SJSA1 (cell line): ENCODE measurements around the gene ANAPC2. TPM values are rescaled to one million over a fixed set of nuclear protein-coding genes. Genes with fewer than 3 reads are reported as not detected.

ENCODE experiments used
- DNase-seq, 2 experiments: peaks; one replicate each; pipeline ENCODE4 v3.0.0-alpha.2; 2015 to 2020; ENCODE audit warnings: low spot score in 2 of 2, low read depth in 1 of 2
- H3K27ac ChIP-seq: fragments of 250-450 bp; sonication (Bioruptor Pico); 2 replicates; pipeline ENCODE4 v1.5.1; 2020; ENCODE audit warnings: mild to moderate bottlenecking, moderate library complexity
- H3K27me3 ChIP-seq: fragments of 250-450 bp; sonication (Bioruptor Pico); replicated peaks from 2 replicates; pipeline ENCODE4 v1.5.1; 2020; ENCODE audit warnings: mild to moderate bottlenecking, moderate library complexity
- H3K36me3 ChIP-seq: fragments of 250-450 bp; sonication (Bioruptor Pico); 2 replicates; pipeline ENCODE4 v1.5.1; 2020; ENCODE audit warnings: mild to moderate bottlenecking
- H3K4me1 ChIP-seq: fragments of 250-450 bp; sonication (Bioruptor Pico); replicated peaks from 2 replicates; pipeline ENCODE4 v1.6.1; 2021; ENCODE audit warnings: mild to moderate bottlenecking
- H3K4me3 ChIP-seq: fragments of 250-450 bp; sonication (Bioruptor Pico); 2 replicates; pipeline ENCODE4 v1.5.1; 2020; ENCODE audit warnings: mild to moderate bottlenecking
- H3K9me3 ChIP-seq: fragments of 250-450 bp; sonication (Bioruptor Pico); replicated peaks from 2 replicates; pipeline ENCODE4 v1.5.1; 2020; ENCODE audit warnings: mild to moderate bottlenecking
- total RNA-seq: library from RNA; depleted of rRNA; stranded (reverse); fragments of >200 nt; shearing (Covaris generic); gene quantifications from 2 replicates; pipeline ENCODE4 v1.2.3, GENCODE V29; 2014

ANAPC2 gene
- total RNA-seq, 1 experiment from 2014 or later, result 13.7 TPM

DNA sequence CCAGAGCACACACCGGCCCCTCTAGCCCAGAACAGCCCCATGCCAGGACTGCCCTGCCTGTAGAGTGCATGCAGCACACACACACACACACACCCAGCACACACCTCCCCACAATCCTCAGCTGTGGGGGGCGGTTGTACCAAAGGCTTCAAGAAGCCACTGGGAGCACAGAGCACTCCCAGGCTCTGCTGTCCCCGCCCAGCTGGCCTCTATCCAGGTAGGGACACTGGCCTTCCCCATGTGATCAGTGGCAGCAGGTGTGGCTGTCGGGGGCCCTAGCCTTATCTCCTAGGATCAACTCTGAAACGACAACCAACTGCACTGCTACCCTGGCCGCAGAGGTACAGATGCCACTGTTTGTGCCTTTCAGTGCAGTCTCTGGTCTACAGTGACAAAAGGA is 2.0 kb downstream of the ANAPC2 start:
- Histone ChIP-seq H3K4me1 (peaks cover 25% of the 10 kb centered on the region), H3K9me3 (no peaks in the 10 kb centered on the region), H3K4me3 (no peak overlapping the region), H3K27ac (no peak overlapping the region), H3K36me3 (peaks cover 87% of the 10 kb centered on the region), H3K27me3 (no peaks in the 10 kb centered on the region)
- DNase-seq, result no peak

DNA sequence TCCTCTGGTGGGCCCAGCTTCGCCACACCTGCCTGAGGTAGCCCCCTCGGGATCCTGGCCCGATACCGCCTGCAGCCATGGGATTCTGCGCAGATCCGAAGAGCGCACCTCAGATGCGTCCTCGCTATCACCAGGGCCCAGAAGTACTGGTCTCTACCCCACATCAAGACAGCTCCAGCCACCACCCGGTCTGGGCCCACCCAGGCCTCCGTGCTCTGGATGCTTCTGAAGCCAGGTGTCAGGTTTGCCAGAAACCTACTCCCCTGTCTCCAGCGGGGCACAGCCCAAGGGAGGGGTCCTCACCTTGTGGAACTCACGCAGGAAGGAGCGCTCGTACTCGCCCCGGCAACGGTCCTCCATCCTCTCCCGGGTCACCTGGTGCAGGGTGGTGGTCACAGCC is 2.4 kb downstream of the ANAPC2 start:
- H3K4me3 ChIP-seq, result no peak overlapping the region
- H3K27me3 ChIP-seq, result no peaks in the 10 kb centered on the region
- H3K4me1 ChIP-seq, result peaks cover 25% of the 10 kb centered on the region
- H3K9me3 ChIP-seq, result no peaks in the 10 kb centered on the region
- peaks cover 87% of the 10 kb centered on the region for H3K36me3 ChIP-seq
- no peak overlapping the region for H3K27ac ChIP-seq
- no peak for DNase-seq

DNA sequence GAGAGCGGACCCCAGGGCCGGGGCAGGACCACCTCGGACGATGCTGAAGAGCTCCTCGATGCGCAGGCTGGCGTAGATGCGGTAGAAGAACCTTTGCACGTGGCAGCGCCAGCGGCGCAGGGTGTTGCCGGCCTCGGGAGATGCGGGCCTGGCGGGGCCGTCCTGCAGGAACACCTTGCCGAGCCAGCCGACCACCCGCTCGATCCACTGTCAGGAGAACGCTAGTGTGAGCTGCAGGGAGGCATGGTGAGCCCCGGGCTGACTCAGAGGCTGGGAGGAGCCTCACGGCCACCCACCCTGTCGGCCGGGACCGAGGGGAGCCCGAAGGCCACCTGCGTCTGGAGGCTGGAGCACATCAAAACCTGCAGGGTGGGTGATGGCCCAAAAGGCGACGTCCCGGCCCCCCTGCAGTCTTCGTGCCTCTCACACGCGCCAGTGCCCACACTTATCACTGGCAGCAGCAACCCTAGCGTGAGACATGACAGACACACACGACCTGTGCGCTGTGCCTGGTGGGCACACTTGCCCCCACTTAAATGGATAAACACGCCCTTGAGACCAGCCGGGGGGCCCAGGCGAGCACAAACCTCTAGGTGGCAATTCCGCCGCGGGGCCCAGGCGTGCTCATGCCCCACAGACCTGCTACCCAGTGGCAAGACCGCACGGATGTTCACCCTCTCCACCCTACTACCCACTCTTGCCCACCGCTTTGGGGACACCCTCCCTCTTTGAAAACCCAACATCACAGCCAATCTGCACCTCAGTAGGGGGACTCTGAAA is 3.3 kb downstream of the ANAPC2 start:
- H3K4me3 ChIP-seq, result no peak overlapping the region
- no peaks in the 10 kb centered on the region for H3K27me3 ChIP-seq
- no peaks in the 10 kb centered on the region for H3K9me3 ChIP-seq
- H3K36me3 ChIP-seq, result peaks cover 85% of the 10 kb centered on the region
- no peak for DNase-seq
- H3K4me1 ChIP-seq, result peaks cover 24% of the 10 kb centered on the region
- no peak overlapping the region for H3K27ac ChIP-seq

DNA sequence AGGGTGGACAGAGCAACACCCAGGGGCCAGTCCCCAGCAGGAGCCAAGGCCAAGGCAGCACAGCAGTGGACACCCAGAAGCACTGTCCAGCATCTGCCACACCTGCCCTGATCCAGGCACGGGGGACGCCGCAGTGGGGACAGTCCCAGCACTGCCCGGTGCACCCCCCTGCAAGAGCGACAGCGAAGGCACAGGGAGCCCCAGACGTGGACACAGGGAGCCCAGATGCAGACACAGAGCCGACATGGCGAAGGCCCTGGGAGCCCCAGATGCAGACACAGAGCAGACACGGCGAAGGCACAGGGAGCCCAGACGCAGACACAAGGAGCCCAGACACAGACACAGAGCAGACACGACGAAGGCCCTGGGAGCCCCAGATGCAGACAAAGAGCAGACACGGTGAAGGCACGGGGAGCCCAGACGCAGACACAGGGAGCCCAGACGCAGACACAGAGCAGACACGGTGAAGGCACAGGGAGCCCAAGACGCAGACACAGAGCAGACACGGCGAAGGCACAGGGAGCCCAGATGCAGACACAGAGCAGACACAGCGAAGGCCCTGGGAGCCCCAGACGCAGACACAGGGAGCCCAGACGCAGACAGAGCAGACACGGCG is 4.3 kb downstream of the ANAPC2 start:
- H3K27me3 ChIP-seq, result no peaks in the 10 kb centered on the region
- DNase-seq, result no peak
- peaks cover 80% of the 10 kb centered on the region for H3K36me3 ChIP-seq
- H3K4me3 ChIP-seq, result no peak overlapping the region
- peaks cover 14% of the 10 kb centered on the region for H3K4me1 ChIP-seq
- H3K9me3 ChIP-seq, result no peaks in the 10 kb centered on the region
- no peak overlapping the region for H3K27ac ChIP-seq

DNA sequence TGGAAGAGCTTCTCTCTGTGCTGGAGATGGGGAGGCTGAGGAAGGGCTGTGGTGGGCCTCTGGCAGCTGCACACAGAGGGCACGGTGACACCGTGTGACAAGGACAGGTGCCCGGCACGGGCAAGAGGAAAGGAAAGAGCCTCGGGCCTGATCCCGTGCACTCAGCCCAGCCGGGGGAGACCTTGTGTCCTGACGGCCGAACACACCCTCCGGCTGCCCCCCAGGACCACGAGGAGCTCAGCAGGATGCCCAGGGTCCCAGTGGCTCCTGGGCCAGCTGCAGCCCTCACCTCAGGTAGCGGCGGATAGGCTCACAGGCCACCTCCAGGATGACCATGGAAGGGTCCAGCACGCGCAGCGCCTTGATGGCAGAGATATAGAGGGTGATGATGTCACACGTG is 5.5 kb downstream of the ANAPC2 start:
- H3K36me3 ChIP-seq, result peaks cover 73% of the 10 kb centered on the region
- no peak for DNase-seq
- H3K4me1 ChIP-seq, result peaks cover 22% of the 10 kb centered on the region
- H3K4me3 ChIP-seq, result no peak overlapping the region
- no peaks in the 10 kb centered on the region for H3K27me3 ChIP-seq
- H3K27ac ChIP-seq, result no peak overlapping the region
- no peaks in the 10 kb centered on the region for H3K9me3 ChIP-seq

DNA sequence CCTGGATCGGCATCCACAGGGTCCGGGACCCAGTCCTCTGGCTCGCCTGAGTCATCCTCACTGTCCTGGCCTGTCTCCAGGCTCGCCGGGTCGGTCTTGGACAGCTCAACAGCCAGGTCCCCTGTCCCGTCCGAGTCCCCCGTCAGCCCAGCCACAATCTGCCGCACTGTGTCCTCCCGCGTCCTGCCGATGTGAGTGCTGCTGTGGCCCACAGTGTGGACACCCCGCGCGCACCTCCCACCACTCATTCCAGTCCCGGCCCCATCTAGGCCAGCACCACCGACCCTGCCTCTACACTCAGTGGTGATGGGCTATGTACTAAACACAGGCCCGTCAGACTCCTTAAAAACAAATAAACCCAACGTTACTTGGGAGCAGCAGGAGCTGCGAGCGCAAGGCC is 6.7 kb downstream of the ANAPC2 start:
- Histone ChIP-seq H3K27ac (no peak overlapping the region), H3K4me1 (peaks cover 10% of the 10 kb centered on the region), H3K9me3 (no peaks in the 10 kb centered on the region), H3K27me3 (no peaks in the 10 kb centered on the region), H3K36me3 (peaks cover 62% of the 10 kb centered on the region), H3K4me3 (no peak overlapping the region)
- no peak for DNase-seq

DNA sequence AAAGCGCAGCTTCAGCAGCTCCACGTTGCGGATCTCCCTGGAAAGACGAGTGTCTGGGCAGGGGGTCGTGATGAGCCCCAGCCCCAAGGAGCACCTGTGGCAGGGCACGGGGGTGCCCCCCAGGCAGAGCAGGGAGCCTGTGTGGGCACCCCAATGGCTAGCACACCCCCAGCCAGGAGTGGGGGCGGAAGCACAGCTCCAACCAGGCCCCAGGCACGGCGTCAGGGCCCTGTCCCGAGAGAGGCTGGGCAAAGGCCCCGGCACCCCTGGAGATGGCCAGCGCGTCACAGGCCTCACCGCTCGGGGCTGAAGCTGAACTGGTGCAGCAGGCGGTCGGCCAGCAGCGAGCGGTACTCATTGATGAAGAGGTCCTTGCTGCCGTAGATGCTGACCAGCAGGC is 7.9 kb downstream of the ANAPC2 start:
- peaks cover 50% of the 10 kb centered on the region for H3K36me3 ChIP-seq

DNA sequence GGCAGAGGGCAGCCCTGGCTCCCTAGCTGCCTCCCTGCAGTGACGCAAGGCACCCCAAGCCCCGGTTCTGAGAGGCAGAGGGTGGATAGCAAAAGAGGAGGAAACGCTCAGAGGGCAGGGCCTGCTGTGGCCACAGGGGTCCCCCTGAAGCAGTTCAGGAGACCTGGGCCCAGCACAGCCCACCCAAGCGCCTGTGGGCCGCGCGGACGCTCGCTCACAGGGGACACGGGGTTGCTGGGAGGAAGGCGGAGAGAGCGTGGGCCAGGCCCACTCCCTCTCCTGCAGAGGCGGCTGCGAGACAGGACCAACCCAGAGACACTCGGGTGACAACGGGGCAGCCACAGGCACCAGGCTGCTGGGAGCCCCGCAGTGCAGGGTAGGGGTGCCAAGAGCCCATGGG is 8.6 kb downstream of the ANAPC2 start:
- Histone ChIP-seq H3K27ac (no peak overlapping the region), H3K36me3 (peaks cover 44% of the 10 kb centered on the region), H3K9me3 (no peaks in the 10 kb centered on the region), H3K27me3 (no peaks in the 10 kb centered on the region), H3K4me3 (no peak overlapping the region), H3K4me1 (peaks cover 10% of the 10 kb centered on the region)
- DNase-seq, result no peak

More for the DNA sequence above, 7.9 kb downstream of the ANAPC2 start:
- Histone ChIP-seq H3K4me1 (peaks cover 10% of the 10 kb centered on the region), H3K9me3 (no peaks in the 10 kb centered on the region), H3K27me3 (no peaks in the 10 kb centered on the region), H3K27ac (no peak overlapping the region), H3K4me3 (no peak overlapping the region)
- no peak for DNase-seq

DNA sequence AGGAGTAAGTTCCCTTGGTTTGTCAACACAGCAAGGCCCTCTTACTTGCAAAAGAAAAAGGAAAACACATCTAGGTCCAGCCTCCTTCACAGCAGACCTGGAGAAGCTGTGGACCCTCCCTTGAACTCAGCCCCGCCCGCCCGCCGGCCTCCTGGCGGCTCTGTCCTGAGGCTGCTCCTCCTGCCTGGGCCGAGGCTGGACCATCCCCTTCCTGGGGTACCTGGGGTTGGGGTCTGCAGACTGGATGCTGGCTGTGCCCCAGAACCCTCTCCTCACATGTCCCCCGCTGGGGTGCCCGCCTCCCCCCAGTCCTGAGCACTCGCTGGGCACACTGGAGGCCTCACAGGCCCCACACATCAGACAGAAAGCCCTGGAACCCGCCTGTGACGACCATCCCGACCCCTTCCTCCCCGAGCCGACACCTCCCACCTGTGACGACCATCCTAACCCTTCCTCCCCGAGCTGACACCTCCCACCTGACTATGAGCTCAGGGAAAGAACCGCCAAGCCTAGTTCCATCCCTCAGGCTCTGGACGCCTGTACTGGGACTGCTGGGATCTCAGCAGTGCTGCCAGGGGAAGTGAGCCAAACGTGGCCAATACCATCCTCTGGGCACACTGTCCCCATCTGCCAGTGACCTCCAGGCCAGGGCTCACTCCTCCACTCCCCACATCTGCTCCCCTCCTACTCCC is 9.3 kb downstream of the ANAPC2 start:
- peaks cover 10% of the 10 kb centered on the region for H3K4me1 ChIP-seq
- H3K36me3 ChIP-seq, result peaks cover 44% of the 10 kb centered on the region
- H3K9me3 ChIP-seq, result no peaks in the 10 kb centered on the region
- no peaks in the 10 kb centered on the region for H3K27me3 ChIP-seq
- no peak overlapping the region for H3K27ac ChIP-seq
- DNase-seq, result no peak
- H3K4me3 ChIP-seq, result no peak overlapping the region

DNA sequence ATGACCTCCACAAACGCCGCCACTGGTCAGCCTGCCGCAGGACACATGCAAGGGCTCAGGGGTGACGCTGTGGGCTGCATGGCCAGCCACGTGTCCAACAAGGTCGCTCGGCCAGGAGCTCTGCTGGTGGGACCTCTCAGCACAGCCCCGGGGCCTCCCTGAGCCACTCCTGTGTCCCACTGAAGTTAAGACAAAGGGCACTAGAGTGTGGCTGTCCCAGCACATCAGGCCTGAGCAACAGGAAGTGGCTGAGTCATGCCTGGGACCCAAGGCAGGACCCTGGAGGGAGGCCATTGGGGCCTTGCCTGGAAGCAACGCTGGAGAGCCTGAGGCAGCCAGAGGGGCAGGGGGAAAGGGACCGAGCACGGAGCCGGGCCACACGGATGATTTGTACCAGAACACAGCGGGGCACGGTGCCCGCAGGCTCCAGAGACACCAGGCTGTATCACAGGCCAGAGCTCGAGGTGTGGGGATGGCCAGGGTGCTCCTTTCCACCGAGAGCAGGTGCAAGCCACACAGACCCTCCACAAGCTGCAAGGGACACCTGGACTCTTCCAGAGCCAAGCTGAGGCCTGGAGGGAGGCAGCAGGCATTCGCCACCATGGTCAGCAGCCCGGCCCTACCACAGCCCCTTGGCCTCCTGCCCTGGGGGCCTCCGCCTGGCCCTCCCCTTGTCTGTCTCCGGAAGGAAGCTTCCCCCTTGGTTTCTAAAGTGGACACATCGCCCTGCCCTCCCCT is 10.0 kb downstream of the ANAPC2 start:
- no peaks in the 10 kb centered on the region for H3K9me3 ChIP-seq
- no peaks in the 10 kb centered on the region for H3K27me3 ChIP-seq
- peaks cover 10% of the 10 kb centered on the region for H3K4me1 ChIP-seq
- no peak for DNase-seq
- peaks cover 38% of the 10 kb centered on the region for H3K36me3 ChIP-seq
- H3K27ac ChIP-seq, result no peak overlapping the region
- no peak overlapping the region for H3K4me3 ChIP-seq

DNA sequence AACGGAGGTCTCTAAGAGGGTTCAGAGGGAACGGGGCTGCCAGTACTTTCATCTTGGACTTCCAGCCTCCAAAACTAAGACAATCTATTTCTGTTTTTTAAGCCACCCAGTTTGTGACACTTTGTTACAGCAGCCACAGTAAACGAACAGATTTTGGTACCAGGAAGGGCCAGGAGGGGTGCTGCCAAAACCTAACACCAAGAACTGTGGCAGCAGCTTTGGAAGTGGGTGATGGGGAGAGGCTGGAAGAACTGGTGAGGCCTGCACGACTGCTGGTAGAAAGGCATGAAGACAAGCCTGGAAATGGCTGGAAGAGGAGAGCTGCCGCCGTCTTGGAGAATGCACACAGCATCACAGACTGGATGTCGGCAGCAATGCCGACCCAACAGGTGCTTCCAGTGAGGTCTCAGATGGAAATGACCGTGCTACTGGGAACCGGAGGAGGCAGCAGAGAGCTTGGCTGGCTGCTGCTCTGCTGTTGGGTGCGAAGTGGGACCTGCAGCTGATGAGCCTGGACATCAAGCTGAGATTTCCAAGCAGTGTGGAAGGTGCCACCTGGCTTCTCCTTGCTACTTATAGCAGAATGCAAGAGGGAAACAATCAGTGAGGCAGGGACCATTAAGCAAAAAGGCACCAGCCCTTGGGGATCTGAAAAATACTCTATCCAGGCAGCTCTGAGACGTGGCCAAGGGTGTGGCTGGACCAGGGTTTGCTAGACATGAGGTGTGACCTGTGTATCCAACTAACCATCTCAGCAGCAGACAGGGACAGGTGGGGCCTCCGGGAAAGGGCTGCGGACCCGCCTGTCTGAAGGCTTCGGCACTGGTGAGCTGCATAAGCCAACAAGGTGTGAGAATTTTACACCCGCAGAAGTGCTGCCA is 11.8 kb downstream of the ANAPC2 start:
- H3K27me3 ChIP-seq, result peaks cover 3% of the 10 kb centered on the region; the same call in 1 of the 2 replicates
- no peak overlapping the region for H3K4me3 ChIP-seq
- no peaks in the 10 kb centered on the region for H3K9me3 ChIP-seq
- peaks cover 10% of the 10 kb centered on the region for H3K4me1 ChIP-seq
- DNase-seq, result no peak
- peaks cover 22% of the 10 kb centered on the region for H3K36me3 ChIP-seq
- no peak overlapping the region for H3K27ac ChIP-seq

DNA sequence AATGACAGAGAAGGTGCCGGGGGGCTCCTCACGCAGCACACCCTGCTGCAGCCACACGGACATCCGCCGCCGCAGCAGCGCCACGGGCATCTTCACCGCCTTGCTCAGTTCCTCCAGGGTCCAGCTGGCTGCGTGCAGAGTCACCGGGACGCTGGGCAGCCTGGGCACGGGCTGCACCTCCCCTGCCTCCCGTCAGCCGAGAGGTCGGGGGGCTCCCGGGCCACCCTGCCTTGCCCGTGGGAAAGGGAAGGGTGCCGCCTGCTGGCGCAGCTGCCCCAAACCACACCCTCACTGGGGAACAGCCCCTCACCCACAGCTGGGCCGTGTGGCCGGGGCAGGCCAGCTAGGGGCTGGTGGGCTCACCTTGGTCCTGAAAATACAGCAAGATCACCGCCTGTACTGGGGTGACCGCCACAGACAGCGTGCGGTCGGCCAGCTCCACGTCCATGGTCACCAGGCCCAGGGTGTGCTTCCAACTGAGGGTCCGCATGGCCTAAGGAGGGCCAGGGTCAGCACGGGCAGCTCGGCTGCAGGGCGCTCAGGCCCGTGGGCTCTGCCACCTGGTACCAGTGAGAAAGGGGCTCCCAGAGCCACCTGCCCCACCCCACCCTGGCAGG is 12.9 kb downstream of the ANAPC2 start:
- H3K4me3 ChIP-seq, result no peak overlapping the region
- peaks cover 13% of the 10 kb centered on the region for H3K36me3 ChIP-seq
- no peak for DNase-seq
- no peak overlapping the region for H3K27ac ChIP-seq
- peaks cover 14% of the 10 kb centered on the region for H3K27me3 ChIP-seq
- H3K4me1 ChIP-seq, result peaks cover 10% of the 10 kb centered on the region
- H3K9me3 ChIP-seq, result no peaks in the 10 kb centered on the region
